ENCODE data around the gene SLC24A3.

SLC24A3 gene

GRCh38 chr20:19252451-19253120 lies 40.1 kb downstream of the SLC24A3 start:
- no peak for DNase-seq (ENCODE audit: low spot score in 2 of 2)

GRCh38 chr20:19253316-19253715 lies 40.9 kb downstream of the SLC24A3 start:
- Mint-ChIP-seq H3K4me1 (no peaks in the 10 kb centered on the region), H3K9me3 (no peaks in the 10 kb centered on the region), H3K27me3 (peaks cover 5% of the 10 kb centered on the region), H3K36me3 (no peaks in the 10 kb centered on the region), H3K4me3 (no peak overlapping the region), H3K27ac (no peak overlapping the region)
- ATAC-seq (ENCODE audit: low read depth): no peak
- no peak for DNase-seq (ENCODE audit: low spot score in 2 of 2)

More at GRCh38 chr20:19252451-19253120, 40.1 kb downstream of the SLC24A3 start:
- no peaks in the 10 kb centered on the region for H3K4me1 Mint-ChIP-seq
- H3K9me3 Mint-ChIP-seq: no peaks in the 10 kb centered on the region
- H3K27me3 Mint-ChIP-seq: peaks cover 5% of the 10 kb centered on the region
- H3K36me3 Mint-ChIP-seq: no peaks in the 10 kb centered on the region
- no peak overlapping the region for H3K4me3 Mint-ChIP-seq
- no peak overlapping the region for H3K27ac Mint-ChIP-seq
- no peak for ATAC-seq (ENCODE audit: low read depth)

DNA sequence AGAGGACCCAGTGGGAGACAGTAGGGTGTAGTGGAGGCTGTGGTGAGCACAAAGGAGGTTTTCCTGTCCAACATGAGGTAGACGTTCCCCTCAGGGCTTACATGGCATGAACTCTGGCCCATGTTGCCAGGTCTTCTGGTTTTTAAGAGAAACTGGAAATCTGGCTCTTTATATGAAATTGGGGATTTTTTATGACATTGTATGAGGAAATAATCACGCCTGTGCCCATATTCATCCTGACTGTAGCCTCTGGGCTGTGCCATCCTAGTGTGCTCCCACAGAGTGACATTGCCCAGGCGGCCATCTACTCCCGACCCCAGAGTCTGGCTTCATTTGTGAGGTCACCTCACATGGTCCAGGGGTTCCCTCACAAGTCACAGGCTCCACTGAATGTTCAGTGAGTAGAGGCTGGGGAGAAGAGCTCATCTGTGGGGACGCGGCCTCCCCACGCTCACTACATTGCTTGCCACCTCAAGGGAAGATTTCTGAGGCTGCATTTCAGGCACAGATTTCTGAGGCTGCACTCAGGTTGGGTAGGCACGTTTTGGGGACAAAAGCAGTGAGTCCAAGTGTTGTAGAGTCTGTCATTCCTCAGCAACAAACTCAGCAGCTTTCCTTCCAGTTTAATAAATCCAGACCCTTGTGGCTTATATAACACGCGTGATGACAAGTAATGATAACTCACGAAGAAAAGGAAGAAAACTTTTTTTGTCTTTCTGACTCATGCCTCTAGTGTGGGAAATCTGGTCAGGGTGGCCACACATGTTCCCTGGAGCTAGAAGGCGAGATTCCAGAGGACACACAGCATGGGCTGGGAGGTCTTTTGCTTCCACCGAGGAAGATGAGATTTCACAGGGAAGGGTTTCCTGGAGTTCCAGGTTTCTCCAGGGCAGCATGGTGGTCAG lies 41.7 kb downstream of the SLC24A3 start:
- no peaks in the 10 kb centered on the region for H3K9me3 Mint-ChIP-seq

GRCh38 chr20:19254956-19255355 lies 42.5 kb downstream of the SLC24A3 start:
- Mint-ChIP-seq H3K27me3 (peaks cover 5% of the 10 kb centered on the region), H3K36me3 (no peaks in the 10 kb centered on the region), H3K4me3 (no peak overlapping the region), H3K27ac (no peak overlapping the region), H3K4me1 (no peaks in the 10 kb centered on the region), H3K9me3 (no peaks in the 10 kb centered on the region)
- DNase-seq (ENCODE audit: low spot score in 2 of 2): no peak
- no peak for ATAC-seq (ENCODE audit: low read depth)

More for the DNA sequence above, 41.7 kb downstream of the SLC24A3 start:
- Mint-ChIP-seq H3K4me3 (no peak overlapping the region), H3K27ac (no peak overlapping the region), H3K27me3 (peaks cover 5% of the 10 kb centered on the region), H3K36me3 (no peaks in the 10 kb centered on the region), H3K4me1 (no peaks in the 10 kb centered on the region)
- DNase-seq (ENCODE audit: low spot score in 2 of 2) (no peak), ATAC-seq (ENCODE audit: low read depth) (no peak)

- no peak for DNase-seq (ENCODE audit: low spot score in 2 of 2)
- ATAC-seq (ENCODE audit: low read depth): no peak
- Mint-ChIP-seq H3K9me3 (no peaks in the 10 kb centered on the region), H3K4me1 (no peaks in the 10 kb centered on the region), H3K36me3 (no peaks in the 10 kb centered on the region), H3K27me3 (peaks cover 5% of the 10 kb centered on the region), H3K4me3 (no peak overlapping the region), H3K27ac (no peak overlapping the region)
Measured at GRCh38 chr20:19256085-19256484, 43.6 kb downstream of the SLC24A3 start.

- Mint-ChIP-seq H3K27ac (no peak overlapping the region), H3K4me3 (no peak overlapping the region), H3K4me1 (no peaks in the 10 kb centered on the region), H3K27me3 (peaks cover 5% of the 10 kb centered on the region), H3K9me3 (no peaks in the 10 kb centered on the region), H3K36me3 (no peaks in the 10 kb centered on the region)
- ATAC-seq (ENCODE audit: low read depth): no peak
- no peak for DNase-seq (ENCODE audit: low spot score in 2 of 2)
Measured at GRCh38 chr20:19256906-19257595, 44.6 kb downstream of the SLC24A3 start.

GRCh38 chr20:19257865-19258264 lies 45.4 kb downstream of the SLC24A3 start:
- Mint-ChIP-seq H3K36me3 (no peaks in the 10 kb centered on the region), H3K9me3 (no peaks in the 10 kb centered on the region), H3K27me3 (peaks cover 5% of the 10 kb centered on the region), H3K4me3 (no peak overlapping the region), H3K27ac (no peak overlapping the region), H3K4me1 (no peaks in the 10 kb centered on the region)
- ATAC-seq (ENCODE audit: low read depth) (no peak), DNase-seq (ENCODE audit: low spot score in 2 of 2) (no peak)

GRCh38 chr20:19259141-19259591 lies 46.7 kb downstream of the SLC24A3 start:
- Mint-ChIP-seq H3K4me1 (no peaks in the 10 kb centered on the region), H3K27ac (no peak overlapping the region), H3K9me3 (no peaks in the 10 kb centered on the region), H3K4me3 (no peak overlapping the region), H3K27me3 (peaks cover 5% of the 10 kb centered on the region), H3K36me3 (no peaks in the 10 kb centered on the region)
- no peak for DNase-seq (ENCODE audit: low spot score in 2 of 2)
- ATAC-seq (ENCODE audit: low read depth): no peak

DNA sequence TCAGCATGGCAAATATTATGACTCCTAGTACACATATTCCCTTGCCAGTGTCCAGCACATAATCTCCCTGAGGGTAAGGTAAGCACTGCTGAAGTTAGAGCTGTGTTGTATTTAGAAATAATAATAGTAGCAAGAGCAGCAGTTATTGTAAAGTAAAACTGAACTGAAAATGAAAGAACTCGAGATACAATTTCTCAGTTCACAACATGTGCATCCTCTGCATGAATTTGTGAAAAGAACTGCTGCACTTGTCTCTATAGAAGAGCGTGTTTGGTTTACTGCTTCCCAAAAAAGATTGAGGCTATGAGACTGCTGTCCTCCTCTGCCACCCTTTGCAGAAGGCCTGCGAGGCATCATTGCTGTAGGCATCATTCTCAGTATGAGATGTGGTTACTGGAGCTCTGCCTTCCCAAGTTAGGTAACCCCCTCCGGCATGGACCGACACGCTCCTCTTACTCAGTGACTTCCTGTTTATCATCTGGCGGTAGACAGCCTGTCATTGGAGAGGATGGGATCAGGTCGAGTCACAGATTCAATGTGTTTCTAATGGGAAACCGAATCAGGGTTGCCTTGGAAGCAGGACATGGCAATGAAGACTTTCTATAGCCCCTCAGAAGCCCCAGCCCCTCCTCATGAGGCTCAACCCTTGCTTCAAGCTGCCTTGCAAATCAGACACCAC lies 48.1 kb downstream of the SLC24A3 start:
- Mint-ChIP-seq H3K27me3 (peaks cover 5% of the 10 kb centered on the region), H3K36me3 (no peaks in the 10 kb centered on the region), H3K4me3 (no peak overlapping the region), H3K4me1 (no peaks in the 10 kb centered on the region), H3K27ac (no peak overlapping the region), H3K9me3 (no peaks in the 10 kb centered on the region)
- ATAC-seq (ENCODE audit: low read depth): no peak
- no peak for DNase-seq (ENCODE audit: low spot score in 2 of 2)

DNA sequence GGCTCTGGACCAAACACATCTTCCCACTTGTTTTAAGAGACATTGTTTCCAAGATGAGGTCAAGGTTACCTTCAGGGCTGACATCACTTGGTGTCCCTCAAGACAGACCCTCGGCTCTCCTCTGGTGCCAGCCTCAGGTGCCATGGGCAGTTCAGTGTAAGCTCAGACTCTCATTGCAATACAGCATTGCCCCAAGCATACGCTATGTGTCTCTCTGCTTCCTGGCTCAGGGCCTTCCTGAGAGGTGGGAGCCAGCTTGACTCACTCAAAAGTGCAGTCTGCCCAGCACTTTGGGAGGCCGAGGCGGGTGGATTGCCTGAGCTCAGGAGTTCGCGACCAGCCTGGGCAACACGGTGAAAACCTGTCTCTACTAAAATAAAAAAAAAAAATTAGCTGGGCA lies 51.7 kb downstream of the SLC24A3 start:
- Mint-ChIP-seq H3K9me3 (no peaks in the 10 kb centered on the region), H3K27me3 (peaks cover 5% of the 10 kb centered on the region), H3K27ac (no peak overlapping the region), H3K4me3 (no peak overlapping the region), H3K36me3 (no peaks in the 10 kb centered on the region), H3K4me1 (no peaks in the 10 kb centered on the region)
- DNase-seq (ENCODE audit: low spot score in 2 of 2) (no peak), ATAC-seq (ENCODE audit: low read depth) (no peak)

DNA sequence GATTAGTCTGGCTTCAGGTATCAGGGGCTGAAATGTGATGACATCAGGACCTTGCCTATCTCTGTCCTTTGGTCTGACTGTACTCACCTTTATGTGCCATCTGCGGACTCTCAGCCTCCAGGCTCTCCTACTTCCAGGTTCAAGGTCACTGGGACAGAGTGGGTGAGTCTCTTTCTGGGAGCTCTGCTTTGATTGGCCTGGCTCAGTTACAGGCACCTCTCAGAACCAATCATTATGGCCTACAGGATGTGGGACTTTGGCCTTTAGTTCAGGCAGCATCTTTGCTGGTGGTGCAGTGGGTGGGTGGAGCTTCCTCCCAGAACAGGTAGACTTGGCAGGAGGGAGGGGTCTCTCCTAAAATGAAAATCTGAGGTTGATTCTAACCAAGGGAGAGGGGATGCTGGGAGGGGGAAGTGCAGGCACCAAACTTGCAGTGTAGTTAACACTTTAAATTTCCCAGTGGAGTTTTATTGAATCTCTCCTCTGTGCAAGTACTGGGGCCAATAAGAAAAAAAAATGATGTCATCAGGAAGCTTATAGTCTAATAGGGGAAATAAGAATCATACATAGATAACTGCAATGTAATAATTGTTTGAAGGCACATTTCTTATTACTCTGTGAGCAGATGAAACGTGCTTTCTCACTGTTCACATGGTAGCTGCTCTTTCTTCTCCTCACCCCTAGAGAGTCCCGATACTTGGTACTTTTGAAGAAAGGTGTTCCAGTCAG lies 53.4 kb downstream of the SLC24A3 start:
- DNase-seq (ENCODE audit: low spot score in 2 of 2) (no peak), ATAC-seq (ENCODE audit: low read depth) (no peak)
- Mint-ChIP-seq H3K36me3 (no peaks in the 10 kb centered on the region), H3K27me3 (peaks cover 9% of the 10 kb centered on the region), H3K4me1 (no peaks in the 10 kb centered on the region), H3K27ac (no peak overlapping the region), H3K9me3 (peaks cover 2% of the 10 kb centered on the region), H3K4me3 (no peak overlapping the region)

- DNase-seq (ENCODE audit: low spot score in 2 of 2): no peak
- no peaks in the 10 kb centered on the region for H3K36me3 Mint-ChIP-seq
- peaks cover 9% of the 10 kb centered on the region for H3K27me3 Mint-ChIP-seq
- no peak overlapping the region for H3K4me3 Mint-ChIP-seq
- ATAC-seq (ENCODE audit: low read depth): no peak
- H3K4me1 Mint-ChIP-seq: no peaks in the 10 kb centered on the region
- H3K27ac Mint-ChIP-seq: no peak overlapping the region
- H3K9me3 Mint-ChIP-seq: peaks cover 2% of the 10 kb centered on the region
Measured at GRCh38 chr20:19268426-19268825, 56.0 kb downstream of the SLC24A3 start.

GRCh38 chr20:19269737-19270340 lies 57.4 kb downstream of the SLC24A3 start:
- DNase-seq (ENCODE audit: low spot score in 2 of 2): no peak
- no peak for ATAC-seq (ENCODE audit: low read depth)
- no peaks in the 10 kb centered on the region for H3K36me3 Mint-ChIP-seq
- H3K27me3 Mint-ChIP-seq: peaks cover 6% of the 10 kb centered on the region
- H3K4me1 Mint-ChIP-seq: no peaks in the 10 kb centered on the region
- no peak overlapping the region for H3K27ac Mint-ChIP-seq
- H3K4me3 Mint-ChIP-seq: no peak overlapping the region
- H3K9me3 Mint-ChIP-seq: peaks cover 2% of the 10 kb centered on the region
